K562 (cell line): ENCODE results near the gene ECD. TPM values are rescaled to one million over a fixed set of nuclear protein-coding genes. Genes with fewer than 3 reads are reported as not detected.

Experiments used
- CAMTA2 ChIP-seq: fragments of 250-450 bp; sonication (Bioruptor Pico); conservative IDR thresholded peaks from 2 replicates; pipeline ENCODE4 v1.5.1; 2022
- CCAR2 ChIP-seq: fragments of 200-400 bp; formaldehyde crosslinking; IDR thresholded peaks from 2 replicates; pipeline ENCODE4 v1.6.1; 2017; ENCODE audit warnings: mild to moderate bottlenecking, low read depth, low read length
- ETV1 ChIP-seq: fragments of 450-650 bp; conservative IDR thresholded peaks from 2 replicates; pipeline ENCODE4 v1.6.1; 2016; ENCODE audit warnings: missing genetic modification characterization, control low read depth, low read depth, missing compliant biosample characterization
- HDAC1 ChIP-seq, 2 experiments: fragments of 450-650 bp; IDR thresholded peaks; 2 replicates each; pipeline ENCODE4 v1.6.1; 2016 to 2017; ENCODE audit warnings: inconsistent platforms in 1 of 2, mild to moderate bottlenecking in 1 of 2, moderate library complexity in 1 of 2
- HDAC8 ChIP-seq: fragments of 450-650 bp; IDR thresholded peaks from 2 replicates; pipeline ENCODE4 v1.6.1; 2016; ENCODE audit warnings: mild to moderate bottlenecking, missing genetic modification characterization, moderate library complexity, missing compliant biosample characterization
- KLF6 ChIP-seq: fragments of 250-450 bp; sonication (Bioruptor Pico); IDR thresholded peaks from 2 replicates; pipeline ENCODE4 v1.4.0; 2020; ENCODE audit warnings: mild to moderate bottlenecking, moderate library complexity, borderline replicate concordance
- LCOR ChIP-seq: sonication (generic); formaldehyde crosslinking; IDR thresholded peaks from 2 replicates; pipeline ENCODE4 v1.8.0; 2022; ENCODE audit warnings: mild to moderate bottlenecking, missing genetic modification reagents
- NBN ChIP-seq: fragments of 450-650 bp; IDR thresholded peaks from 2 replicates; pipeline ENCODE4 v1.6.1; 2016; ENCODE audit warnings: low read depth, mild to moderate bottlenecking
- NCOA1 ChIP-seq: fragments of 450-650 bp; IDR thresholded peaks from 2 replicates; pipeline ENCODE4 v1.6.1; 2016; ENCODE audit warnings: low read depth
- SIX5 ChIP-seq, 2 experiments: IDR thresholded peaks; 2 replicates each; pipeline ENCODE4 v1.6.1; 2011; ENCODE audit warnings: low read length in 2 of 2, borderline replicate concordance in 1 of 2, low read depth in 1 of 2, mild to moderate bottlenecking in 1 of 2, moderate library complexity in 1 of 2; ENCODE audit not compliant: insufficient read depth in 1 of 2
- SRSF1 ChIP-seq: fragments of 200-400 bp; formaldehyde crosslinking; IDR thresholded peaks from 2 replicates; pipeline ENCODE4 v1.6.1; 2017; ENCODE audit warnings: mild to moderate bottlenecking, low read depth, low read length, moderate library complexity
- ZNF384 ChIP-seq: IDR thresholded peaks from 2 replicates; pipeline ENCODE4 v1.6.1; 2012; ENCODE audit warnings: low read depth, low read length, improper control_type of control experiment
- polyA plus RNA-seq, 8 experiments: library from polyadenylated mRNA; depleted of rRNA in 4 of 8; stranded (reverse) in 5 of 8; unstranded in 3 of 8; fragments of >200 nt; fragmentation: Nextera tagmentation in 2 of 8; fragmentation: Illumina TruSeq in 1 of 8; extraction: Ambion mirVana in 2 of 8; extraction: Trizol in 1 of 8; gene quantifications; 2 replicates each; pipeline versions ENCODE4 v1.2.1 to v1.2.3, GENCODE V29; 2011 to 2014; ENCODE audit warnings: inconsistent platforms in 1 of 8, missing spikeins in 1 of 8
- total RNA-seq, 7 experiments: library from RNA; depleted of rRNA in 6 of 7; stranded (reverse); fragments of >200 nt in 6 of 7; fragmentation: Illumina TruSeq in 2 of 7; extraction: Trizol in 2 of 7; gene quantifications; 2 replicates each; pipeline versions ENCODE4 v1.2.1 to v1.2.3, GENCODE V29; 2011 to 2021; ENCODE audit warnings: low replicate concordance in 1 of 7
- TF ChIP-seq, protein P1 (sequence below): fragments of 450-650 bp; formaldehyde crosslinking; IDR thresholded peaks from 2 replicates; pipeline ENCODE4 v1.4.0; 2022; ENCODE audit warnings: missing genetic modification characterization
- TF ChIP-seq, protein P2 (sequence below): sonication (generic); formaldehyde crosslinking; IDR thresholded peaks from 2 replicates; pipeline ENCODE4 v1.8.0; 2023; ENCODE audit warnings: mild to moderate bottlenecking, missing genetic modification reagents
- TF ChIP-seq, protein P3 (sequence below): fragments of 450-650 bp; IDR thresholded peaks from 2 replicates; pipeline ENCODE4 v1.6.1; 2016; ENCODE audit warnings: low read depth

ECD gene
- total and polyA plus RNA-seq, 9 of the 15 experiments (the other 6 are each of a cell fraction or from before 2014, with no cell fraction given) = 33.5 to 79.9 (median 53.2) TPM

DNA sequence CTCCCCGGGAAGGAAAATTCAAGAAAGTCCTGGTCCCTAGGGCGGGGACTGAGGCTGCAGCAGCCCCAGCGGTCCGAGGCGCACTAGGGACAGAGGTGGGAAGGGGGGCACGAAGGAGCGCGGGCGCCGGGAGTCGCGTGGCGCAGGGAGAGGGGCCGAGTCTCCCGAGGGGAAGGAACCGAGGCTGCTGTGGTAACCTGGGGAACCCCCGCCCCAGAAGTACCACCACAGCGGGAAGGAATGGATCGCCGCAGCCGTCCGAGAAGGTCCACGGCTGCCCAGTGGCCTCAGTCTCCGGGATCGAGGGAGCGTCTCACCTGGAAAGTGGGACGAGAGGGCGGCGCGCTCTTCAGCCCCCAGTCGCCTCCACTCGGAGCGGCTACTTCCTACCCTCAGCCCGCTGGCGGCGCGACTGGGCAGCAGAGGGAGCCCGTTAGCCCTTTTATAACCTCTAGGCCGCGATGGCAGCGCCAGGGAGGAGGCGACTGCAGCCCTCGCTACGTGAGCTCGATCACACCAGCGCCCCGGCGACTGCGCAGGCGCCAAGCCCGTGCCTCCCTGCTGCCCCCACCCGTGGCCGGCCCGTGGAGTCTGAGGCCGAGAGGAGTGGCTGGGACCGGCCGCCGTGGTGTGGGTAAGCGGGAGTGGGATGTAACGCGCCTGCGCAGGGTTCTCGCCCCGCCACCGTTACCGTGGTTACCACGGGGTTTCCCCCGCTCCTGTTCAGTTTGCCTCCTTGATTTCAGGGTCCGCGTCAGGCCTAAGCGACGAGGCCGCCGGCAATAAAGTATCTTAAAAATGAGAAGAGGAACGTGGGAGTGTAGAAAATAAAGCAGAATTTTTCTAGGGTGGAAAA is 71.1 kb downstream of the ECD start, which contains the start of gene P4HA1 (continued):
- TF ChIP-seq SIX5 (IDR thresholded peaks at IDR 0.05; ENCODE audit: borderline replicate concordance in 1 of 2, insufficient read depth in 1 of 2, low read depth in 1 of 2, low read length in 2 of 2) (no peak), KLF6 (CRISPR knock-in tag) (no peak), SRSF1 (no peak), CAMTA2 (CRISPR knock-in tag) (no peak), CCAR2 (no peak), HDAC1 (IDR thresholded peaks at IDR 0.05) (peak in 1 of 2 experiments; percentile 95; a peak in 2 of 4 replicates), LCOR (CRISPR knock-in tag) (peak; percentile 94), NBN (no peak), HDAC8 (tag) (no peak), ZNF384 (peak; percentile 43), NCOA1 (no peak; the same call in 1 of the 2 replicates), ETV1 (tag) (0 out of 2 replicates have a peak, but pooled peaks have one; percentile 16)
- TF ChIP-seq, protein P1, sequence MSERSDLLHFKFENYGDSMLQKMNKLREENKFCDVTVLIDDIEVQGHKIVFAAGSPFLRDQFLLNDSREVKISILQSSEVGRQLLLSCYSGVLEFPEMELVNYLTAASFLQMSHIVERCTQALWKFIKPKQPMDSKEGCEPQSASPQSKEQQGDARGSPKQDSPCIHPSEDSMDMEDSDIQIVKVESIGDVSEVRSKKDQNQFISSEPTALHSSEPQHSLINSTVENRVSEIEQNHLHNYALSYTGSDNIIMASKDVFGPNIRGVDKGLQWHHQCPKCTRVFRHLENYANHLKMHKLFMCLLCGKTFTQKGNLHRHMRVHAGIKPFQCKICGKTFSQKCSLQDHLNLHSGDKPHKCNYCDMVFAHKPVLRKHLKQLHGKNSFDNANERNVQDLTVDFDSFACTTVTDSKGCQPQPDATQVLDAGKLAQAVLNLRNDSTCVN (CRISPR knock-in tag) = 0 out of 2 replicates have a peak, but pooled peaks have one; percentile 40
- TF ChIP-seq, protein P2, sequence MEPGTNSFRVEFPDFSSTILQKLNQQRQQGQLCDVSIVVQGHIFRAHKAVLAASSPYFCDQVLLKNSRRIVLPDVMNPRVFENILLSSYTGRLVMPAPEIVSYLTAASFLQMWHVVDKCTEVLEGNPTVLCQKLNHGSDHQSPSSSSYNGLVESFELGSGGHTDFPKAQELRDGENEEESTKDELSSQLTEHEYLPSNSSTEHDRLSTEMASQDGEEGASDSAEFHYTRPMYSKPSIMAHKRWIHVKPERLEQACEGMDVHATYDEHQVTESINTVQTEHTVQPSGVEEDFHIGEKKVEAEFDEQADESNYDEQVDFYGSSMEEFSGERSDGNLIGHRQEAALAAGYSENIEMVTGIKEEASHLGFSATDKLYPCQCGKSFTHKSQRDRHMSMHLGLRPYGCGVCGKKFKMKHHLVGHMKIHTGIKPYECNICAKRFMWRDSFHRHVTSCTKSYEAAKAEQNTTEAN (CRISPR knock-in tag) = 0 out of 2 replicates have a peak, but pooled peaks have one; percentile 3
- TF ChIP-seq, protein P3, sequence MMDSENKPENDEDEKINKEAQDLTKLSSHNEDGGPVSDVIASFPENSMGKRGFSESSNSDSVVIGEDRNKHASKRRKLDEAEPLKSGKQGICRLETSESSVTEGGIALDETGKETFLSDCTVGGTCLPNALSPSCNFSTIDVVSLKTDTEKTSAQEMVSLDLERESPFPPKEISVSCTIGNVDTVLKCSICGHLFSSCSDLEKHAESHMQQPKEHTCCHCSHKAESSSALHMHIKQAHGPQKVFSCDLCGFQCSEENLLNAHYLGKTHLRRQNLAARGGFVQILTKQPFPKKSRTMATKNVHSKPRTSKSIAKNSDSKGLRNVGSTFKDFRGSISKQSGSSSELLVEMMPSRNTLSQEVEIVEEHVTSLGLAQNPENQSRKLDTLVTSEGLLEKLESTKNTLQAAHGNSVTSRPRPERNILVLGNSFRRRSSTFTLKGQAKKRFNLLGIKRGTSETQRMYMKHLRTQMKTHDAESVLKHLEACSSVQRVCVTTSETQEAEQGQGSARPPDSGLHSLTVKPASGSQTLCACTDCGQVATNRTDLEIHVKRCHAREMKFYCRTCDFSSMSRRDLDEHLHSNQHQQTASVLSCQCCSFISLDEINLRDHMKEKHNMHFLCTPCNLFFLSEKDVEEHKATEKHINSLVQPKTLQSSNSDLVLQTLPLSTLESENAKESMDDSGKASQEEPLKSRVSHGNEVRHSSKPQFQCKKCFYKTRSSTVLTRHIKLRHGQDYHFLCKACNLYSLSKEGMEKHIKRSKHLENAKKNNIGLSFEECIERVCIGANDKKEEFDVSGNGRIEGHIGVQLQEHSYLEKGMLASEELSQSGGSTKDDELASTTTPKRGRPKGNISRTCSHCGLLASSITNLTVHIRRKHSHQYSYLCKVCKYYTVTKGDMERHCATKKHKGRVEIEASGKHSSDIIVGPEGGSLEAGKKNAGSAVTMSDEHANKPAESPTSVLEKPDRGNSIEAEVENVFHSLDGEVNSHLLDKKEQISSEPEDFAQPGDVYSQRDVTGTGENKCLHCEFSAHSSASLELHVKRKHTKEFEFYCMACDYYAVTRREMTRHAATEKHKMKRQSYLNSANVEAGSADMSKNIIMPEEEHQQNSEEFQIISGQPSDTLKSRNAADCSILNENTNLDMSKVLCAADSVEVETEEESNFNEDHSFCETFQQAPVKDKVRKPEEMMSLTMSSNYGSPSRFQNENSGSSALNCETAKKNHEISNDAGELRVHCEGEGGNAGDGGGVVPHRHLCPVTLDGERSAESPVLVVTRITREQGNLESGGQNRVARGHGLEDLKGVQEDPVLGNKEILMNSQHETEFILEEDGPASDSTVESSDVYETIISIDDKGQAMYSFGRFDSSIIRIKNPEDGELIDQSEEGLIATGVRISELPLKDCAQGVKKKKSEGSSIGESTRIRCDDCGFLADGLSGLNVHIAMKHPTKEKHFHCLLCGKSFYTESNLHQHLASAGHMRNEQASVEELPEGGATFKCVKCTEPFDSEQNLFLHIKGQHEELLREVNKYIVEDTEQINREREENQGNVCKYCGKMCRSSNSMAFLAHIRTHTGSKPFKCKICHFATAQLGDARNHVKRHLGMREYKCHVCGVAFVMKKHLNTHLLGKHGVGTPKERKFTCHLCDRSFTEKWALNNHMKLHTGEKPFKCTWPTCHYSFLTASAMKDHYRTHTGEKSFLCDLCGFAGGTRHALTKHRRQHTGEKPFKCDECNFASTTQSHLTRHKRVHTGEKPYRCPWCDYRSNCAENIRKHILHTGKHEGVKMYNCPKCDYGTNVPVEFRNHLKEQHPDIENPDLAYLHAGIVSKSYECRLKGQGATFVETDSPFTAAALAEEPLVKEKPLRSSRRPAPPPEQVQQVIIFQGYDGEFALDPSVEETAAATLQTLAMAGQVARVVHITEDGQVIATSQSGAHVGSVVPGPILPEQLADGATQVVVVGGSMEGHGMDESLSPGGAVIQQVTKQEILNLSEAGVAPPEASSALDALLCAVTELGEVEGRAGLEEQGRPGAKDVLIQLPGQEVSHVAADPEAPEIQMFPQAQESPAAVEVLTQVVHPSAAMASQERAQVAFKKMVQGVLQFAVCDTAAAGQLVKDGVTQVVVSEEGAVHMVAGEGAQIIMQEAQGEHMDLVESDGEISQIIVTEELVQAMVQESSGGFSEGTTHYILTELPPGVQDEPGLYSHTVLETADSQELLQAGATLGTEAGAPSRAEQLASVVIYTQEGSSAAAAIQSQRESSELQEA = no peak
